HFFc6 (cell line): ENCODE results near the gene CEP41. TPM values are rescaled to one million over a fixed set of nuclear protein-coding genes. Genes with fewer than 3 reads are reported as not detected.

Experiments used
- DNase-seq: peaks from one replicate; pipeline ENCODE4 v3.0.0-alpha.2; 2018
- H3K27ac Mint-ChIP-seq: 2 replicates; pipeline ENCODE4 v1.8.0; 2020; ENCODE audit warnings: mild to moderate bottlenecking, mixed read lengths
- H3K27me3 Mint-ChIP-seq: 2 replicates; pipeline ENCODE4 v1.8.0; 2021; ENCODE audit warnings: mild to moderate bottlenecking, moderate library complexity, mixed read lengths; ENCODE audit not compliant: insufficient read depth
- H3K36me3 Mint-ChIP-seq: 2 replicates; pipeline ENCODE4 v1.8.0; 2021; ENCODE audit warnings: low read depth, mixed read lengths
- H3K4me1 Mint-ChIP-seq: 2 replicates; pipeline ENCODE4 v1.8.0; 2020; ENCODE audit warnings: low read depth, mixed read lengths
- H3K4me3 Mint-ChIP-seq: 2 replicates; pipeline ENCODE4 v1.8.0; 2020; ENCODE audit warnings: mild to moderate bottlenecking, moderate library complexity, mixed read lengths
- H3K9me3 Mint-ChIP-seq: 2 replicates; pipeline ENCODE4 v1.8.0; 2020; ENCODE audit warnings: mild to moderate bottlenecking, mixed read lengths
- CTCF ChIP-seq: fragments of 200-600 bp; sonication (generic); IDR thresholded peaks from 2 replicates; pipeline ENCODE4 v1.5.0; 2021; ENCODE audit warnings: antibody characterized with exemption, mild to moderate bottlenecking
- total RNA-seq, 6 experiments: library from RNA; stranded (reverse); fragmentation: NEBNext Ultra II Directional; extraction: Animal tissue kit (Norgen Biotek cat#: 25700); gene quantifications; 2 replicates in 1 of 6; 3 replicates in 5 of 6; pipeline ENCODE4 v1.2.3, GENCODE V29; 2021

The CEP41 gene
- total RNA-seq, 6 experiments from 2014 or later: 14.5 to 20.9 (median 17.8) TPM

- peak overlapping the region; percentile 10 for H3K27ac Mint-ChIP-seq
- peak overlapping the region; percentile 75 for H3K4me3 Mint-ChIP-seq
- peaks cover 72% of the 10 kb centered on the region for H3K4me1 Mint-ChIP-seq
- no peaks in the 10 kb centered on the region for H3K9me3 Mint-ChIP-seq
- no peaks in the 10 kb centered on the region; the same call in 1 of the 2 replicates for H3K36me3 Mint-ChIP-seq
- TF ChIP-seq CTCF: no peak
- H3K27me3 Mint-ChIP-seq: peaks cover 20% of the 10 kb centered on the region
- peak; percentile 41 for DNase-seq
These were observed 88.4 kb downstream of the CEP41 start for GRCh38 chr7:130352194-130353074.

GRCh38 chr7:130351791-130352090, 89.1 kb downstream of the CEP41 start:
- H3K9me3 Mint-ChIP-seq: no peaks in the 10 kb centered on the region
- H3K4me1 Mint-ChIP-seq: peaks cover 65% of the 10 kb centered on the region
- no peak for TF ChIP-seq CTCF
- peaks cover 22% of the 10 kb centered on the region for H3K27me3 Mint-ChIP-seq
- H3K4me3 Mint-ChIP-seq: no peak overlapping the region; the same call in 1 of the 2 replicates
- no peaks in the 10 kb centered on the region; the same call in 1 of the 2 replicates for H3K36me3 Mint-ChIP-seq
- H3K27ac Mint-ChIP-seq: no peak overlapping the region; the same call in 1 of the 2 replicates
- DNase-seq: no peak

- Mint-ChIP-seq H3K9me3 (no peaks in the 10 kb centered on the region), H3K27ac (no peak overlapping the region), H3K4me3 (no peak overlapping the region; the same call in 1 of the 2 replicates), H3K4me1 (peaks cover 60% of the 10 kb centered on the region), H3K36me3 (no peaks in the 10 kb centered on the region; the same call in 1 of the 2 replicates), H3K27me3 (peaks cover 26% of the 10 kb centered on the region)
- no peak for TF ChIP-seq CTCF
- no peak for DNase-seq
These were observed 89.6 kb downstream of the CEP41 start for GRCh38 chr7:130350945-130351790.

GRCh38 chr7:130349911-130350782, 90.7 kb downstream of the CEP41 start:
- TF ChIP-seq CTCF: no peak
- H3K4me3 Mint-ChIP-seq: no peak overlapping the region; the same call in 1 of the 2 replicates
- peaks cover 49% of the 10 kb centered on the region for H3K4me1 Mint-ChIP-seq
- no peak for DNase-seq
- H3K27me3 Mint-ChIP-seq: peaks cover 32% of the 10 kb centered on the region
- no peaks in the 10 kb centered on the region for H3K9me3 Mint-ChIP-seq
- no peak overlapping the region for H3K27ac Mint-ChIP-seq
- H3K36me3 Mint-ChIP-seq: no peaks in the 10 kb centered on the region; the same call in 1 of the 2 replicates

- DNase-seq: no peak
- H3K27me3 Mint-ChIP-seq: peaks cover 30% of the 10 kb centered on the region
- H3K27ac Mint-ChIP-seq: no peak overlapping the region
- no peak overlapping the region for H3K4me3 Mint-ChIP-seq
- no peak for TF ChIP-seq CTCF
- no peaks in the 10 kb centered on the region for H3K9me3 Mint-ChIP-seq
- H3K36me3 Mint-ChIP-seq: no peaks in the 10 kb centered on the region; the same call in 1 of the 2 replicates
- H3K4me1 Mint-ChIP-seq: peaks cover 20% of the 10 kb centered on the region
These were observed 93.9 kb downstream of the CEP41 start for GRCh38 chr7:130346941-130347340.
